ENCODE results near the gene ANKS3. TPM values are rescaled to one million over a fixed set of nuclear protein-coding genes. Genes with fewer than 3 reads are reported as not detected.
A peak's percentile ranks its signal among the peaks of the same experiment; 100 is the strongest.

Gene ANKS3
- total RNA-seq, 1 donor: 22.0 TPM

- TF ChIP-seq CTCF (IDR thresholded peaks at IDR 0.05; ENCODE audit: insufficient read depth, low read length): no peak
- no peak for DNase-seq (ENCODE audit: low read depth)
These were observed 48.8 kb downstream of the ANKS3 start for GRCh38 chr16:4685292-4685691.

GRCh38 chr16:4684763-4685162 is 49.3 kb downstream of the ANKS3 start:
- DNase-seq (ENCODE audit: low read depth): no peak
- no peak for TF ChIP-seq CTCF (IDR thresholded peaks at IDR 0.05; ENCODE audit: insufficient read depth, low read length)
- no peak overlapping the region for H3K4me3 ChIP-seq (ENCODE audit: low read depth, low read length)

More at GRCh38 chr16:4685292-4685691, 48.8 kb downstream of the ANKS3 start:
- H3K4me3 ChIP-seq (ENCODE audit: low read depth, low read length): no peak overlapping the region

GRCh38 chr16:4684058-4684715 is 49.9 kb downstream of the ANKS3 start:
- DNase-seq (ENCODE audit: low read depth): no peak
- no peak for TF ChIP-seq CTCF (IDR thresholded peaks at IDR 0.05; ENCODE audit: insufficient read depth, low read length)
- H3K4me3 ChIP-seq (ENCODE audit: low read depth, low read length): no peak overlapping the region

- no peak overlapping the region for H3K4me3 ChIP-seq (ENCODE audit: low read depth, low read length)
- no peak for DNase-seq (ENCODE audit: low read depth)
- TF ChIP-seq CTCF (IDR thresholded peaks at IDR 0.05; ENCODE audit: insufficient read depth, low read length): no peak
These were observed 50.6 kb downstream of the ANKS3 start for GRCh38 chr16:4683255-4684057.

GRCh38 chr16:4682616-4683254 is 51.3 kb downstream of the ANKS3 start:
- DNase-seq (ENCODE audit: low read depth): no peak
- peak; percentile 8 for TF ChIP-seq CTCF (IDR thresholded peaks at IDR 0.05; ENCODE audit: insufficient read depth, low read length)
- H3K4me3 ChIP-seq (ENCODE audit: low read depth, low read length): no peak overlapping the region

GRCh38 chr16:4682084-4682591 is 51.9 kb downstream of the ANKS3 start:
- no peak for TF ChIP-seq CTCF (IDR thresholded peaks at IDR 0.05; ENCODE audit: insufficient read depth, low read length)
- no peak overlapping the region for H3K4me3 ChIP-seq (ENCODE audit: low read depth, low read length)
- DNase-seq (ENCODE audit: low read depth): no peak
